ENCODE data around the gene NPNT. TPM values are rescaled to one million over a fixed set of nuclear protein-coding genes. Genes with fewer than 3 reads are reported as not detected.

NPNT gene
- total and polyA plus RNA-seq, 12 donors, result 1.3 to 61.1 (median 4.5) TPM

DNA sequence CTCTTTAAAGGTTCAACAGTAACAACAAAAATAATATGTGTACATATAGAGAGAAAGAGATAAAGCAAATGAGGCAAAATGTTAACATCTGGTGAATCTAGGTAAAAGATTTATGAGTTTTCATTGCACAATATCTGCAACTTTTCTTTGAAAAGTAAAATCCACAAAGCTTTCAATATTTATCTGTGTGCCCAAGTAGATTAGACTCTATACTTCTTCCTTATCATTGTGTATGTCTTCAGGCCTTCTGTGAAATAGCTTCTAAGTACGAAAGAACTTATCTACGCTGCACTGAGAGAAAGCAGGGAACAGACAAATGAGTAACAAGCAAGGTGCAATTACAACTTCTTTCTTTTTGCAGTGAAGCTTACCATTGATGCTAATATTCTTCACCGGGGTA lies 81.6 kb downstream of the NPNT start:
- Histone ChIP-seq H3K4me3 (no peak overlapping the region), H3K36me3 (replicated peaks in 1 of 2) (no peaks in the 10 kb centered on the region), H3K27me3 (no peaks in the 10 kb centered on the region), H3K4me1 (replicated peaks in 1 of 2) (no peaks in the 10 kb centered on the region), H3K9me3 (replicated peaks in 1 of 3) (no peaks in the 10 kb centered on the region), H3K27ac (no peak overlapping the region)
- intact Hi-C loops (cut with DNase I), result no loop called here
- no peak for DNase-seq
- WGBS, 4 donors, result 71 to 77% (median 74%) methylated on average over 3 of the region's 3 CpGs
- TF ChIP-seq, protein P1, sequence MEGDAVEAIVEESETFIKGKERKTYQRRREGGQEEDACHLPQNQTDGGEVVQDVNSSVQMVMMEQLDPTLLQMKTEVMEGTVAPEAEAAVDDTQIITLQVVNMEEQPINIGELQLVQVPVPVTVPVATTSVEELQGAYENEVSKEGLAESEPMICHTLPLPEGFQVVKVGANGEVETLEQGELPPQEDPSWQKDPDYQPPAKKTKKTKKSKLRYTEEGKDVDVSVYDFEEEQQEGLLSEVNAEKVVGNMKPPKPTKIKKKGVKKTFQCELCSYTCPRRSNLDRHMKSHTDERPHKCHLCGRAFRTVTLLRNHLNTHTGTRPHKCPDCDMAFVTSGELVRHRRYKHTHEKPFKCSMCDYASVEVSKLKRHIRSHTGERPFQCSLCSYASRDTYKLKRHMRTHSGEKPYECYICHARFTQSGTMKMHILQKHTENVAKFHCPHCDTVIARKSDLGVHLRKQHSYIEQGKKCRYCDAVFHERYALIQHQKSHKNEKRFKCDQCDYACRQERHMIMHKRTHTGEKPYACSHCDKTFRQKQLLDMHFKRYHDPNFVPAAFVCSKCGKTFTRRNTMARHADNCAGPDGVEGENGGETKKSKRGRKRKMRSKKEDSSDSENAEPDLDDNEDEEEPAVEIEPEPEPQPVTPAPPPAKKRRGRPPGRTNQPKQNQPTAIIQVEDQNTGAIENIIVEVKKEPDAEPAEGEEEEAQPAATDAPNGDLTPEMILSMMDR (IDR thresholded peaks at IDR 0.05), result no peak
- no peak for TF ChIP-seq POLR2A (IDR thresholded peaks at IDR 0.05)

DNA sequence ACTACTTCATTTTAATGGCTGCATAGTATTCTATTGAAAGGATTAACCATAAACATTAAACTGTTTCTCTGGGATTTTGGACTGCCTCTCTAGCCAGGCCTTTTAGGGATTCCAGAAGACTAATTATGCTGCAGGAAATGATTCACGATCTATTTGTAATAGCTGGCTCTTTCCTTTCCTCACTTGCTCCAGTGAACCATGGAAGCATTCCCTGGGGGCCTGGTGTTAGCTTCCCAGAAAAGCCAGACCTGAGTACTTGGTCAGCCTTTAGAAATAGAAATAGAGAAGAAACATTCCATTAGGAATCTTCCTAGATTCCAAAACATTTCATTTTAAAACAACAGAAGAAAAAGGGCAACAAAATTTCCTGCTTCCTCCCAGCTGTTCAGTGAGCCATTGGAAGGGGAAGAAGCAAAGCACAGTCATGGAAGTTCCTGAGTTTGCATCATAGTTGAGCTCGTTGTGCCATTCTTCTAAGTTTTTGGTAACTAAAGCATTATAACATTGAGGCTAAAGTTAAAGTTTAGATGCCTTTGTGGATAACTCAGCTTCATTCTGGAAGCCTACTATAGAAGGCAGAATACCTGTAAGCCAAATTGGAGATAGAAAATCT lies 83.5 kb downstream of the NPNT start:
- WGBS, 4 donors, result 55 to 79% (median 60%) methylated on average over 2 of the region's 2 CpGs
- no peaks in the 10 kb centered on the region for H3K9me3 ChIP-seq (replicated peaks in 1 of 3)
- H3K36me3 ChIP-seq (replicated peaks in 1 of 2), result no peaks in the 10 kb centered on the region
- H3K27ac ChIP-seq, result no peak overlapping the region
- no peak overlapping the region for H3K4me3 ChIP-seq
- no peaks in the 10 kb centered on the region for H3K4me1 ChIP-seq (replicated peaks in 1 of 2)
- no peaks in the 10 kb centered on the region for H3K27me3 ChIP-seq
- no peak for DNase-seq
- intact Hi-C loops (cut with DNase I), result no loop called here
- TF ChIP-seq, protein P1 (IDR thresholded peaks at IDR 0.05), result no peak
- TF ChIP-seq POLR2A (IDR thresholded peaks at IDR 0.05), result no peak

DNA sequence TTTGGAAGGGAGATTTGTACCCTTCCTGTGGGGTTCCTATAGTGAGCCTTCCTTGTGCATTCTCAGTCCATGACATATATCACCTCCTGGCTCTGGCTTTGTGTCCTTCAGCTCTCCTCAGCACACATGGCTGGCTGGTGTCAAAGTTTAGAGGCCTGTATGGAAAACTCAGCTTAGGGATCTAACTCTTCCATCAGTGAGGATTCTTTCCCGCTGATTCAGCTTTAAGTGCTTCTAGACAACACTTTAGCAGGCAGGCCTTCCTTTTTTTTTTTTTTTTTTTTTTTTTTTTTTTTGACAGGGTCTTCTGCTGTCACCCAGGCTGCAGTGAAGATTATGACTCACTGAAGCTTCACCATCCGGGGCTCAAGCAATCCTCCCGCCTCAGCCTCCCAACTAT lies 84.2 kb downstream of the NPNT start:
- no peak for DNase-seq
- H3K36me3 ChIP-seq (replicated peaks in 1 of 2), result no peaks in the 10 kb centered on the region
- no peak for TF ChIP-seq POLR2A (IDR thresholded peaks at IDR 0.05)
- TF ChIP-seq, protein P1 (IDR thresholded peaks at IDR 0.05), result no peak
- H3K27ac ChIP-seq, result no peak overlapping the region
- H3K4me1 ChIP-seq (replicated peaks in 1 of 2), result no peaks in the 10 kb centered on the region
- no peaks in the 10 kb centered on the region for H3K27me3 ChIP-seq
- no peaks in the 10 kb centered on the region for H3K9me3 ChIP-seq (replicated peaks in 1 of 3)
- 83 to 91% (median 88%) methylated on average over 3 of the region's 3 CpGs for WGBS, 4 donors
- H3K4me3 ChIP-seq, result no peak overlapping the region
- intact Hi-C loops (cut with DNase I), result no loop called here

DNA sequence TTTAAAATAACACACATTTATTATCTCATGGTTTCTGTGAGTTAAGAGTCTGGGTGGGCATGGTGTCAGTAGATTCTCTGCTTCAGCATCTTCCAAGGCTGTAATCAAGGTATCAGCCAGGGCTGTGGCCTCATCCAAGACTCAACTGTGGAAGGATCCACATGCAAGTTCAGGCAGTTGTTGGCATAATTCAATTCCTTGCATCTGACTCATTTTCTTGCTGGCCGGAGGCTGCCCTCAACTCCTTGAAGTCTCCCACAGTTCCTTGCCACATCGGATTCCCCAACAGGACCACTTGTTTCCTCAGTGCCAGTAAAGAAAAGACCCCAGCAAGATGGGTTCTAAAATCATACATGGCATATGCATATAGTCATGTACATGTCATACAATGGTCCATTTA lies 93.4 kb downstream of the NPNT start:
- Histone ChIP-seq H3K4me3 (no peak overlapping the region), H3K27me3 (no peaks in the 10 kb centered on the region), H3K27ac (no peak overlapping the region), H3K36me3 (replicated peaks in 1 of 2) (no peaks in the 10 kb centered on the region), H3K4me1 (replicated peaks in 1 of 2) (no peaks in the 10 kb centered on the region), H3K9me3 (replicated peaks in 1 of 3) (no peaks in the 10 kb centered on the region)
- intact Hi-C loops (cut with DNase I), result no loop called here
- 43 to 91% (median 74%) methylated on average over 2 of the region's 2 CpGs for WGBS, 4 donors
- TF ChIP-seq POLR2A (IDR thresholded peaks at IDR 0.05), result no peak
- TF ChIP-seq, protein P1 (IDR thresholded peaks at IDR 0.05), result no peak
- DNase-seq, result no peak

All from adrenal gland (tissue), 12 donors.